Stimulated activated CD4-positive, alpha-beta T cell treated with anti-CD3 and anti-CD28 coated beads, Interleukin-2, amount 100 ng/mL, for 4 hours (primary cell): ENCODE measurements around the gene IQCE.
"Not testable (repeated sequence)": the region's sequence is repeated elsewhere in the genome, so short reads cannot be mapped to it uniquely, and the experiment has no call there.

Source experiments
- DNase-seq: peaks from one replicate; pipeline ENCODE4 v3.0.0-alpha.2; 2020; ENCODE audit warnings: low read depth

The IQCE gene

DNA sequence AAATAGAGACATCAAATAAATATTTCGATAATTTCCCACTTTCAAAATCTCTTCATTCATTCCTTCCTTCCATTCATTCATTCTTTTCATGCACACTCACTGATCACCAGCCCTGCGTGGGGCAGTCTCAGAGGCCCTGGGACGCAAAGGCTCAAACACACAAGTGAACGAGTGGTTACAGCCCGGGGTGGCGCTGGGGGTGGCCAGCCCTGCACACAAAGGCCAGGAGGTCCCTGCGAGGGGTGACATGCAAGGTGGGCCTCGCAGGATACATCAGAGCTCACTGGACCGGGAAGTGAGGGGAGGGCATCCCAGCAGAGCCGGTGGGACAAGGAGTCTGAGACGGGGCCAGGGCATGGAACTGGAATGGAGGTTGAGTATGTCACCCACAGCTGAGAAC is 43.1 kb downstream of the IQCE start:
- DNase-seq: no peak

GRCh38 chr7:2602406-2603043 is 43.7 kb downstream of the IQCE start:
- no peak for DNase-seq

- DNase-seq: no peak
Measured at GRCh38 chr7:2603044-2603965, 44.5 kb downstream of the IQCE start.

DNA sequence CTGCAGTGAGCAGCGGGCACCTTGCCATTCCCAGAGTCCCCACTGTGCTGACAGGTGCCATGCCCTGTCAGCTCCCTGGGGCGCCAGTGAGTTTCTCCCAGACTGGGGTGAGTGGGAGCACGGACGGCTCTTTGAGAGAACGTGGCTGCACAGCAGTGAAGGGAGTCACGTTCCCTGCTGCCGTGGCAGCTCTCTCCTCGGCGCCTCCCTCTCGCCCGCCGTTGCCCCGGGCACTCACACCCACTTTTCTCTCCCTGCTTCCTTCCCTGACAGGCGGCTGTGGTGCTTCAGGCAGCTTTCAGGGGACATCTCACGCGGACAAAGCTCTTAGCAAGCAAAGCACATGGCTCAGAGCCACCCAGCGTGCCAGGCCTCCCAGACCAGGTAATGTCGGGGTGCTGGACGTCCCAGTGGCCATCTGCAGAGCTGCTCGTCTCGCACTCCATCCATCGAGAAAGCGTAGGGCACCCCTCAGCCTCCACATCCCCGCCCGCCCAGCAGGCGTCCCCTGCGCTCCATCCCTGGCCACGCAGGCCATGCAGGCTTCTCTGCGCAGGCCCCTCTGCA is 45.9 kb downstream of the IQCE start:
- no peak for DNase-seq

- DNase-seq: no peak
Measured at GRCh38 chr7:2605608-2606538, 47.1 kb downstream of the IQCE start.

DNA sequence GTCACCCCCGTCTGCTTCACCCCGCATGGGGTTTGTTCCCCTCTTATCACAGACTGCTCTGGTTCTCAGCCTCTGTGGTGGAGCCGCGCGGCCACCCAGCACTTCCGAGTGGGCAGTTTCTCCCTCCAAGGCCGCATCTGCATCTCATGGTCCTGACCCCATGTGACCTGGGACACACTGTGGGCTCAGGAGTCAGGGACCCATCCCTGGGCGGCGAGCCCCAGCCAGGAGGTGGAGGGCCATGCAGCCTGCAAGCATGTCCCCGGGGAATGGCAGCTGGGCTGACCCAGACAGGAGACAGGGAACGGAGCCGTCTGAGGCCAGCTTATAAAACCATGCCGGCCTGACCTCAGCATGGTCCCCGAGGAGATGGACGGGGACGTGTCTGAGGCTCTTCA is 47.8 kb downstream of the IQCE start:
- DNase-seq: no peak

GRCh38 chr7:2607122-2607922 is 48.5 kb downstream of the IQCE start:
- DNase-seq: no peak

- DNase-seq: no peak
Measured at GRCh38 chr7:2607923-2608904, 49.4 kb downstream of the IQCE start.

DNA sequence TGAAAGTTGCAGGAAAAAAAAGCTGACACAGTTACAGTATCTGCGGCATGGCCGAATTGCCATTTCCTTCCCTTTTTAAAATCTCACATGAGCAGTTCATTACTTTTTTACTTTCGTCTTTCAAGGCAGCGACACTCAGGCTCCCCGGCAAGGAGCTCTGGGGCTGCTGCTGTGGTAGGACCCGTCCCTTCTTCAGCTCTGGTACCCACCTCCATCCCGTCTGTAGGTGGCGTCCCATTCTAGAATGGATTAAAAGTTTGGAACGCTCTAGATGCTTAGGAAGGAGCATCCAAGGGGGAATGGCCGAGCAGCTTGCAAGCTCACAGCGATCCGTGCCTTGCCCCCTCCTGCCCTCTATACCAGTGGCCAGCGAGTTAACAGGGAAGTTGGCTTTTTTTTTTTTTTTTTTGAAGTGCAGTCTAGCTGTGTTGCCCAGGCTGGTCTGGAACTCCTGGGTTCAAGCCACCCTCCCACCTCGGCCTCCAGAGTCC is 50.2 kb downstream of the IQCE start:
- DNase-seq: no peak

- DNase-seq: not testable (repeated sequence)
Measured at GRCh38 chr7:2609646-2610045, 50.9 kb downstream of the IQCE start.

GRCh38 chr7:2610466-2610865 is 51.7 kb downstream of the IQCE start:
- DNase-seq: no peak

DNA sequence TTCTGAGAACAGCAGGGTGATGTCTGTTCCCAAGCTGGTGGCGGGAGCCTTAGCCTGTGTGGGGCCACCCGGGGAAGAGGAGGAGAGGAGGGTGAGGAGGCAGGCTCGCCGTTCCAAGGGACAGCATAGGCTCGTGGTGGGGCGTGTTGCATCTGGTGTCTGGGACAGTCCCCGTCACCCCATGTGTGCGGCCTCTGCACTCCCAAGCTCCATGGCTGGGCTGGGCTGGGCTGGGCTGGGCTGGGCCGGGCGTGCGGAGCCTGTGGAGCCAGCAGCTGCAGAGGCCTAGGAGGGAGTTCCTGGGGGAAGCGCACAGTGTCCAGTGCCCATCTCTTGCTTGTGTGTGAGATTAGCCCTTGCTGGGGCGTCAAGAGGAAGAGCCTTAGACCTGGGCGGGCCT is 52.1 kb downstream of the IQCE start:
- no peak for DNase-seq

- no peak for DNase-seq
Measured at GRCh38 chr7:2611401-2611800, 52.6 kb downstream of the IQCE start.

- DNase-seq: no peak
Measured at GRCh38 chr7:2611922-2612321, 53.1 kb downstream of the IQCE start.

DNA sequence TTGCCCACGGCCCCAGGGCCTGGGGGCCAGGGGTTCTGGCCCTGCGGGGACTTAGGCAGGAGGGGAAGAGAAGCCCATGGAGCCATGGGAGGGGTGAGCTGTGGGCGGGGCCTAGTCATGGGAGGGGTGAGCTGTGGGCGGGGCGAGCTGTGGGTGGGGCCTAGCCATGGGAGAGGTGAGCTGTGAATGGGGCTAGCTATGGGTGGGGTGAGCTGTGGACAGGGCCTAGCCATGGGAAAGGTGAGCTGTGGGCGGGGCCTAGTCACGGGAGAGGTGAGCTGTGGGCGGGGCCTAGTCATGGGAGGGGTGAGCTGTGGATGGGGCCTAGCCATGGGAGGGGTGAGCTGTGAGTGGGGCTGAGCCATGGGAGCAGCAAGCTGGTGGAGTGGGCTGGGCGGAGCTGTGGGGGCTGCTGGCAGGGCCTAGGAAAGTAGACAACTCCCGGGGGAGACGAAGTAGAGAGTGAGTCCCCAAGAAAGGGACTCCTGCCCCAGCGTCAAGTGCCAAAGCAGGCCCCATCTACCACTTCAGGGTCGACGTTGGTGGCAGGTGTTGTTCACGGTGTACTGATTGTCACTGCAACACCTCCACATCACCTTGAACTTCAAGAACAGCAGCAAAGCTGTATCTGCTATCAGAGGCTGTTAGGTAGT is 53.8 kb downstream of the IQCE start:
- DNase-seq: no peak

DNA sequence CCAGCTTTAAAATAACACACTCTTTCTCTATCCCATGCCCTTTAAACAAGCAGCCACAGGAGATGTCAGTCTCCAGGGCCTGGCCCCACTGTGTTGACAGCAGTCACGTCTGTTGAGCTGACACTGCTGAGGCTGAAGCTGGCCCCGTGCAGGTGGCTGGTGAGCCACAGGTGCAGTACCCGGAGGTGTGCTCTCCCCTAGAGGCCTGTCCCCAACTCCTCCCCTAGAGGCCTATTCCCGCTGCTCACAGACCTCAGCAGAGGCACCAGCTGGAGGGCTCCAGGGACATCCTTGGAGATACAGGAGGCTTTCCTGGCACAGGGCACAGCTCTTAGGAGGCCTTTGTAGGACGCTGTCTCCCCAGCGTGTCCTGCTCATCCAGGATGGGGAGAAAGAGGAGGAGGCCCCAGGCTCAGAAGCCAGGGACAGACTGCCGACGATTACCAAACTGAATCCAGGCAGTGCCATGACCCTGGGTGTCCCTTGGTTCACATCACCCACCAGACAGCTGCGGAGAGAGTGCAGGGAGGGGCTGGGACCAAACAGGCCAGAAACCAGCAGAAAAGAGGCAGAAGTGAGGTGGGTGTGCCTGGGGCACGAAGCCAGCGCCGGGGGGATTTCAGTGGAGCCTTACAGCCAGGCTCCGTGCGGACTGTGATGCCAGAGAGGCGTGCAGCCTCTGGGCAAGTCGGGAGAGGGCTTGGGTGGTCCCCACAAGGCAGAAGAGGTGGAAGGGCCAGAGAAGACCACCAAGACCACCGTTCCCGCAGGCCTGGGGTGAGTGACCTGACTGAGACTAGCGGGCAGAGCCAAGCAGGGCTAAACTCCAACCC is 54.5 kb downstream of the IQCE start:
- no peak for DNase-seq

DNA sequence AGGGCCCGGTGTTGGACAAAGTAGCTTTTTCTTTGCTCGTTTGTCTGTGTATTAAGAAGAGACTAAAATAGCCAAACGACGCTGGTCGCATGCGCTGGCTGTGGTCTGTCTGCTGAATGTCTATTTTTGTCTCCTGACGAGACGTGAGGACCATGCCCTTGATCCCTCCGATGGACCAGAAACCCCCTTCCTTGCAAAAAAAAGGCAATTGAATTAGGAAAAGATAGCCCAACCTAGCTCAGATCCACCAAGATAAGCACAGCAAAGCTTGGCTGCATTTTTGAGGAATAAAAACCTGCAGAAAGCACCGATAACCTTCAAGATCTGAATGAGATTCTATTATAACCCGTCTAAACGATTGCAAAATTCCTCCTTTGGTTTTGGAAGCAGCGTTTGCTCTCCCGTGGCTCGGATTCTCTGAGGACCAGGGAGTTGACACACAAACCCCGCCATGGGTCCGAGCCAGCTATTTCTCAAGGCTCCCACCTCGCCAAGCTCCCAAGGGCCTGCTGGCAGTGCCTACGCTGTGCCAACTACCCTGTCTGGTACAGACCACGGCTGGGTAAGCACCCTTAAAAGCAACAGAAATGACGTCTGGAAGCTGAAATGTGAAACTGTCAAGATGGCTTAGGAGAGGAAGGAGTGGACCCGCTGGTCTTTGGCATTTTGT is 55.3 kb downstream of the IQCE start:
- no peak for DNase-seq
